ENCODE data around the gene MYO18A. TPM values are rescaled to one million over a fixed set of nuclear protein-coding genes. Genes with fewer than 3 reads are reported as not detected.

The MYO18A gene
- total RNA-seq, 1 experiment from 2014 or later, result 37.2 TPM

DNA sequence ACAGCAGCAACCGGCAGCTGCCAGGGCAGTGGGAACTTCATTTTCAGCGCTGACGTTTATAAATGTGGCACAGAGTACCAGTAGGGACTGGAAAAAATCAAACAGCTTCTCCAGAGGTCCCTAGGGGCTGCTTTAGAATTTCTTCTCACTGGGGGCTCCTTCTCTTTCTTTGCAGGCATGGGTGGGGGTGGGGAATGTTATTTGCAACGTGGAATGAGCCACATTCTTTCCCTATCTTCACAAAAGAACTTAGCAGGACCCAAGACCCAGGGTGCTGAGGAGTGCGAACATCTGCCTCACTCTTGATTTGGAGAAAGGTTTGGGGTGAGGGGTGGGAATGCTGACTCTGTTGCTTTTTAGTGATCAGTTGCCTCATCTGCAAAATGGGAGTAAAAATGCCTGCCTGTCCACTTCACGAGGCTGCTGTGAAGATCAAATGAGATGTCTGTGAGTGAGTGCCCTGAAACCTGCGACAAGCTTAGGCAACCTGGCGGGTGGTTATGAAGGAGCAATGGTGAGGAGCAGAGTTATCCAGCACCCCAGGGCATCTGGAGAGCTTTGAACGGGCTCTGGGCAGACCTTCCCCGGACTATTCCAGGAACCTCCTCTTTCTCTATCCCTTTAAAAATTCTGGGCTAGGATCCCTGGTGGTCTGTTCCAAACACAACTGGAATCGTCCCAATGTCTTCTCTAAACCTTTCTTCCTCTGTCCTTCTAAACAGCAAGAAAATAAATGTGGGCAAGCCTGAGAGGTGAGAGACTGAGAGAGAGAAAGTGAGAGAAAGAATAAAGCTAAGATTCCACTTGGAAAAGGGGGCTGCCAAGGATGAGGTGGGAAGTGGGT is 148.0 kb downstream of the MYO18A start (continued):
- no peak for TF ChIP-seq ZNF274 (IDR thresholded peaks at IDR 0.05; ENCODE audit: low read depth, low read length)
- no peak for TF ChIP-seq RAD21 (IDR thresholded peaks at IDR 0.05; ENCODE audit: low read depth)
- no peak for TF ChIP-seq EGR1 (IDR thresholded peaks at IDR 0.05; ENCODE audit: low read depth)
- no peak for TF ChIP-seq FOSL1 (IDR thresholded peaks at IDR 0.05; ENCODE audit: low read depth)
- TF ChIP-seq, protein P1, sequence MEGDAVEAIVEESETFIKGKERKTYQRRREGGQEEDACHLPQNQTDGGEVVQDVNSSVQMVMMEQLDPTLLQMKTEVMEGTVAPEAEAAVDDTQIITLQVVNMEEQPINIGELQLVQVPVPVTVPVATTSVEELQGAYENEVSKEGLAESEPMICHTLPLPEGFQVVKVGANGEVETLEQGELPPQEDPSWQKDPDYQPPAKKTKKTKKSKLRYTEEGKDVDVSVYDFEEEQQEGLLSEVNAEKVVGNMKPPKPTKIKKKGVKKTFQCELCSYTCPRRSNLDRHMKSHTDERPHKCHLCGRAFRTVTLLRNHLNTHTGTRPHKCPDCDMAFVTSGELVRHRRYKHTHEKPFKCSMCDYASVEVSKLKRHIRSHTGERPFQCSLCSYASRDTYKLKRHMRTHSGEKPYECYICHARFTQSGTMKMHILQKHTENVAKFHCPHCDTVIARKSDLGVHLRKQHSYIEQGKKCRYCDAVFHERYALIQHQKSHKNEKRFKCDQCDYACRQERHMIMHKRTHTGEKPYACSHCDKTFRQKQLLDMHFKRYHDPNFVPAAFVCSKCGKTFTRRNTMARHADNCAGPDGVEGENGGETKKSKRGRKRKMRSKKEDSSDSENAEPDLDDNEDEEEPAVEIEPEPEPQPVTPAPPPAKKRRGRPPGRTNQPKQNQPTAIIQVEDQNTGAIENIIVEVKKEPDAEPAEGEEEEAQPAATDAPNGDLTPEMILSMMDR (IDR thresholded peaks at IDR 0.05 in 2 of 3, conservative IDR thresholded peaks at IDR 0.05 in 1 of 3; ENCODE audit: borderline replicate concordance in 1 of 3, insufficient read depth in 1 of 3, low read depth in 2 of 3, low read length in 2 of 3), result no peak
- no peak for TF ChIP-seq EZH2phosphoT487 (IDR thresholded peaks at IDR 0.05; ENCODE audit: borderline replicate concordance)
- TF ChIP-seq TCF7L2 (IDR thresholded peaks at IDR 0.05; ENCODE audit: borderline replicate concordance, extremely low read depth, insufficient read depth, insufficient read length), result no peak
- no peak for TF ChIP-seq YY1 (IDR thresholded peaks at IDR 0.05; ENCODE audit: extremely low read depth, insufficient replicate concordance, low read depth, low read length)
- TF ChIP-seq POLR2AphosphoS5 (IDR thresholded peaks at IDR 0.05; ENCODE audit: low read depth, low read length), result no peak
- TF ChIP-seq ZFX (IDR thresholded peaks at IDR 0.05), result no peak

GRCh38 chr17:29031488-29031887 is 148.7 kb downstream of the MYO18A start:
- Histone ChIP-seq H2AFZ (ENCODE audit: low read depth, low read length, poor library complexity, severe bottlenecking) (no peak overlapping the region), H3K4me3 (replicated peaks in 1 of 2; ENCODE audit: low read depth in 1 of 2, low read length in 2 of 2) (no peak overlapping the region), H3K4me2 (ENCODE audit: low read length) (no peak overlapping the region), H3K27me3 (ENCODE audit: insufficient read depth, low read length) (peaks cover 44% of the 10 kb centered on the region), H3K9ac (ENCODE audit: low read length) (no peak overlapping the region), H3K9me2 (ENCODE audit: insufficient read depth) (no peaks in the 10 kb centered on the region), H3K9me3 (ENCODE audit: control insufficient read depth in 1 of 2, insufficient read depth in 1 of 2, low read depth in 1 of 2, low read length in 2 of 2) (peaks cover 12 to 18% of the 10 kb centered on the region in 2 experiments; a peak in 2 of 4 replicates), H3K4me1 (ENCODE audit: control insufficient read depth in 1 of 2, insufficient read depth in 2 of 2, low read length in 2 of 2) (no peaks in the 10 kb centered on the region), H4K20me1 (ENCODE audit: insufficient read depth) (no peaks in the 10 kb centered on the region), H3K79me2 (ENCODE audit: insufficient read depth, low read length) (no peaks in the 10 kb centered on the region), H3K27ac (ENCODE audit: low read depth, low read length) (no peak overlapping the region), H3K36me3 (ENCODE audit: control insufficient read depth in 1 of 2, insufficient read depth in 2 of 2, low read length in 2 of 2) (no peaks in the 10 kb centered on the region)
- TF ChIP-seq ATF3 (IDR thresholded peaks at IDR 0.05) (no peak), FOSL1 (IDR thresholded peaks at IDR 0.05; ENCODE audit: low read depth) (no peak), EZH2 (IDR thresholded peaks at IDR 0.05) (no peak), TCF7L2 (IDR thresholded peaks at IDR 0.05; ENCODE audit: borderline replicate concordance, extremely low read depth, insufficient read depth, insufficient read length) (no peak), SRF (IDR thresholded peaks at IDR 0.05; ENCODE audit: low read depth) (no peak), CBX3 (IDR thresholded peaks at IDR 0.05; ENCODE audit: low read depth) (no peak), CEBPB (IDR thresholded peaks at IDR 0.05; ENCODE audit: low read depth) (no peak)
- TF ChIP-seq, protein P1 (IDR thresholded peaks at IDR 0.05 in 2 of 3, conservative IDR thresholded peaks at IDR 0.05 in 1 of 3; ENCODE audit: borderline replicate concordance in 1 of 3, insufficient read depth in 1 of 3, low read depth in 2 of 3, low read length in 2 of 3), result no peak
- RAD21 ChIA-PET (ENCODE audit: low non-redundant PET in 1 of 2, low total read pairs in 2 of 2, uncharacterized antibody in 2 of 2, unreplicated experiment in 2 of 2), result no interaction called here
- BruUV-seq (replicated peaks), result no TSS peak
- DNase-seq (ENCODE audit: low read depth, low spot score) (no peak), ATAC-seq (no peak)
- intact Hi-C loops (cut with micrococcal nuclease), result no loop called here
- POLR2A ChIA-PET, result no interaction called here
- CTCF ChIA-PET, result no interaction called here

All from HCT116 (cell line).